Ascending aorta (tissue), 2 donors: Measurements from ENCODE around the gene SIN3B. TPM values are rescaled to one million over a fixed set of nuclear protein-coding genes. Genes with fewer than 3 reads are reported as not detected.

Source experiments
- DNase-seq, 2 donors: peaks; one replicate each; pipeline ENCODE4 v3.0.0-alpha.2; 2019; ENCODE audit warnings: low spot score in 2 of 2
- H3K27ac ChIP-seq, 2 donors: fragments of 200-600 bp; sonication (generic); one replicate each; pipeline ENCODE4 v1.5.1; 2016 to 2017; ENCODE audit warnings: mild to moderate bottlenecking in 1 of 2
- H3K27me3 ChIP-seq: fragments of 200-600 bp; sonication (generic); one replicate; pipeline ENCODE4 v1.5.1; 2017
- H3K36me3 ChIP-seq, 2 donors: fragments of 200-600 bp; sonication (generic); one replicate each; pipeline ENCODE4 v1.5.1; 2016
- H3K4me1 ChIP-seq, 2 donors: fragments of 200-600 bp; sonication (generic); one replicate each; pipeline ENCODE4 v1.5.1; 2016 to 2017; ENCODE audit warnings: mild to moderate bottlenecking in 1 of 2
- H3K4me3 ChIP-seq, 2 donors: fragments of 200-600 bp; sonication (generic); one replicate each; pipeline ENCODE4 v1.5.1; 2016 to 2017; ENCODE audit warnings: mild to moderate bottlenecking in 1 of 2
- H3K9me3 ChIP-seq, 2 donors: fragments of 200-600 bp; sonication (generic); one replicate each; pipeline ENCODE4 v1.5.1; 2016
- CTCF ChIP-seq, 3 experiments: fragments of 200-600 bp in 2 of 3; fragments of 450-650 bp in 1 of 3; sonication (generic) in 2 of 3; IDR thresholded peaks; one replicate each; pipeline ENCODE4 v1.5.1; 2016 to 2019; ENCODE audit warnings: antibody characterized with exemption in 3 of 3, mild to moderate bottlenecking in 1 of 3, moderate library complexity in 1 of 3
- intact Hi-C: fragments of 100-400 bp; cut with DNase I; formaldehyde crosslinking; loops from one replicate; pipeline ENCODE4 v1.15.1; 2023
- total RNA-seq: library from RNA; depleted of rRNA; stranded (reverse); fragments of >200 nt; gene quantifications from one replicate; pipeline ENCODE4 v1.1.0, GENCODE V29; 2016

The SIN3B gene
- total RNA-seq, 1 donor from 2014 or later: 72.3 TPM

- H3K36me3 ChIP-seq: no peaks in the 10 kb centered on the region
- H3K27ac ChIP-seq: no peak overlapping the region
- H3K27me3 ChIP-seq: no peaks in the 10 kb centered on the region
- intact Hi-C loops: no loop called here
- DNase-seq: no peak
- H3K9me3 ChIP-seq: peaks cover 5 to 41% of the 10 kb centered on the region in 2 donors
- no peaks in the 10 kb centered on the region for H3K4me1 ChIP-seq
- no peak overlapping the region for H3K4me3 ChIP-seq
- no peak for TF ChIP-seq CTCF (IDR thresholded peaks at IDR 0.05)
Observed at GRCh38 chr19:16915734-16916133, 86.5 kb downstream of the SIN3B start.

- Histone ChIP-seq H3K4me3 (no peak overlapping the region), H3K27me3 (no peaks in the 10 kb centered on the region), H3K4me1 (no peaks in the 10 kb centered on the region), H3K27ac (no peak overlapping the region), H3K36me3 (no peaks in the 10 kb centered on the region), H3K9me3 (peaks cover 5 to 37% of the 10 kb centered on the region in 2 donors)
- no peak for DNase-seq
- intact Hi-C loops: no loop called here
- no peak for TF ChIP-seq CTCF (IDR thresholded peaks at IDR 0.05)
Observed at GRCh38 chr19:16917401-16917800, 88.2 kb downstream of the SIN3B start.

- H3K27ac ChIP-seq: no peak overlapping the region
- H3K4me1 ChIP-seq: no peaks in the 10 kb centered on the region
- no peak overlapping the region for H3K4me3 ChIP-seq
- no peaks in the 10 kb centered on the region for H3K27me3 ChIP-seq
- intact Hi-C loops: no loop called here
- no peak for DNase-seq
- no peak for TF ChIP-seq CTCF (IDR thresholded peaks at IDR 0.05)
- no peaks in the 10 kb centered on the region for H3K36me3 ChIP-seq
- peaks cover 0 to 16% of the 10 kb centered on the region in 2 donors for H3K9me3 ChIP-seq
Observed at GRCh38 chr19:16919496-16919895, 90.3 kb downstream of the SIN3B start.

- Histone ChIP-seq H3K27me3 (no peaks in the 10 kb centered on the region), H3K4me3 (no peak overlapping the region), H3K9me3 (peaks cover 0 to 10% of the 10 kb centered on the region in 2 donors), H3K36me3 (no peaks in the 10 kb centered on the region), H3K4me1 (no peaks in the 10 kb centered on the region), H3K27ac (no peak overlapping the region)
- intact Hi-C loops: no loop called here
- no peak for TF ChIP-seq CTCF (IDR thresholded peaks at IDR 0.05)
- DNase-seq: no peak
Observed at GRCh38 chr19:16920816-16921529, 91.8 kb downstream of the SIN3B start.

GRCh38 chr19:16921766-16922591 is 92.8 kb downstream of the SIN3B start:
- no peak for DNase-seq
- no peak overlapping the region for H3K4me3 ChIP-seq
- TF ChIP-seq CTCF (IDR thresholded peaks at IDR 0.05): no peak
- H3K27ac ChIP-seq: no peak overlapping the region
- H3K27me3 ChIP-seq: no peaks in the 10 kb centered on the region
- H3K36me3 ChIP-seq: no peaks in the 10 kb centered on the region
- no peaks in the 10 kb centered on the region for H3K4me1 ChIP-seq
- H3K9me3 ChIP-seq: peaks cover 0 to 10% of the 10 kb centered on the region in 2 donors
- intact Hi-C loops: no loop called here
